Measurements from ENCODE around the gene MICAL3.

GRCh38 chr22:17945888-17946648 lies 78.3 kb downstream of the MICAL3 start:
- TF ChIP-seq CTCF (IDR thresholded peaks at IDR 0.05), result no peak
- TF ChIP-seq POLR2A (IDR thresholded peaks at IDR 0.05), result no peak
- TF ChIP-seq POLR2AphosphoS5 (IDR thresholded peaks at IDR 0.05), result no peak
